GM12892 (cell line): ENCODE measurements around the gene BGLAP.

Source experiments
- POLR2A ChIP-seq: IDR thresholded peaks from 2 replicates; pipeline ENCODE4 v1.6.1; 2011; ENCODE audit warnings: low read depth, low read length, control low read depth
- POLR2AphosphoS5 ChIP-seq: IDR thresholded peaks from 2 replicates; pipeline ENCODE4 v1.6.1; 2011; ENCODE audit warnings: low read depth, low read length, control low read depth

GRCh38 chr1:156203331-156203730, 38.7 kb upstream of the BGLAP start:
- no peak for TF ChIP-seq POLR2A
- no peak for TF ChIP-seq POLR2AphosphoS5
